NCI-H128 (cell line): ENCODE measurements around the gene AASDHPPT.
"Not testable (repeated sequence)": the region's sequence is repeated elsewhere in the genome, so short reads cannot be mapped to it uniquely, and the experiment has no call there.

Experiments used
- DNase-seq: peaks from one replicate; lab custom pipeline; 2025; ENCODE audit not compliant: unreplicated experiment; lab: John Stamatoyannopoulos, UW

Gene AASDHPPT

GRCh38 chr11:106077609-106078455 lies at the start of gene AASDHPPT:
Gene AASDHPPT, plus strand, starts transcription at chr11:106077662. Its CDS starts 49 bp downstream, at chr11:106077711.
- no peak for DNase-seq

GRCh38 chr11:106030609-106031008 lies 46.9 kb upstream of the AASDHPPT start:
- DNase-seq: no peak

- no peak for DNase-seq
These were observed 46.2 kb upstream of the AASDHPPT start for GRCh38 chr11:106031202-106031810.

GRCh38 chr11:106031936-106032335 lies 45.5 kb upstream of the AASDHPPT start:
- no peak for DNase-seq

GRCh38 chr11:106032861-106033260 lies 44.6 kb upstream of the AASDHPPT start:
- DNase-seq: no peak

GRCh38 chr11:106043540-106043939 lies 33.9 kb upstream of the AASDHPPT start:
- no peak for DNase-seq

GRCh38 chr11:106047631-106048030 lies 29.8 kb upstream of the AASDHPPT start:
- DNase-seq: no peak

- no peak for DNase-seq
These were observed 27.6 kb upstream of the AASDHPPT start for GRCh38 chr11:106049727-106050476.

- DNase-seq: no peak
These were observed 26.4 kb upstream of the AASDHPPT start for GRCh38 chr11:106051103-106051502.

- not testable (repeated sequence) for DNase-seq
These were observed 19.1 kb upstream of the AASDHPPT start for GRCh38 chr11:106058377-106058776.

- DNase-seq: no peak
These were observed 17.8 kb upstream of the AASDHPPT start for GRCh38 chr11:106059617-106060016.

- no peak for DNase-seq
These were observed 16.1 kb upstream of the AASDHPPT start for GRCh38 chr11:106061249-106061784.

- DNase-seq: no peak
These were observed 15.2 kb upstream of the AASDHPPT start for GRCh38 chr11:106061954-106062949.

GRCh38 chr11:106063009-106063408 lies 14.5 kb upstream of the AASDHPPT start:
- DNase-seq: no peak

GRCh38 chr11:106070606-106071005 lies 6.9 kb upstream of the AASDHPPT start:
- no peak for DNase-seq

- DNase-seq: no peak
These were observed 4.7 kb upstream of the AASDHPPT start for GRCh38 chr11:106072804-106073203.

GRCh38 chr11:106076171-106076918 lies 1.1 kb upstream of the AASDHPPT start:
- DNase-seq: no peak

- DNase-seq: peak; percentile 98
These were observed 398 bp upstream of the AASDHPPT start, which contains the start of gene KBTBD3 for GRCh38 chr11:106076919-106077608. Gene KBTBD3, minus strand, starts transcription at chr11:106077347. Its CDS starts 18,250 bp downstream, at chr11:106059097.

GRCh38 chr11:106082096-106082495 lies 4.6 kb downstream of the AASDHPPT start:
- no peak for DNase-seq
